Activated CD8-positive, alpha-beta memory T cell treated with anti-CD3 and anti-CD28 coated beads, Interleukin-2, amount 50 U/mL, for 1 hour (primary cell): ENCODE results near the gene TUBA3D.
"Not testable (repeated sequence)": the region's sequence is repeated elsewhere in the genome, so short reads cannot be mapped to it uniquely, and the experiment has no call there.

Experiments
- DNase-seq: peaks from one replicate; pipeline ENCODE4 v3.0.0-alpha.2; 2020; ENCODE audit errors: extremely low read depth

Gene TUBA3D

GRCh38 chr2:131475831-131476230 lies at the start of gene TUBA3D:
Gene TUBA3D (plus strand): TSS chr2:131476119. CDS start chr2:131476200, 81 bp downstream.
- DNase-seq, result no peak

GRCh38 chr2:131426727-131427126 lies 49.2 kb upstream of the TUBA3D start:
- no peak for DNase-seq

- no peak for DNase-seq
Measured at GRCh38 chr2:131431336-131431735, 44.6 kb upstream of the TUBA3D start.

GRCh38 chr2:131440742-131441468 lies 35.0 kb upstream of the TUBA3D start:
- DNase-seq, result not testable (repeated sequence)

- DNase-seq, result not testable (repeated sequence)
Measured at GRCh38 chr2:131444736-131445514, 31.0 kb upstream of the TUBA3D start.

GRCh38 chr2:131445515-131445797 lies 30.5 kb upstream of the TUBA3D start:
- DNase-seq, result not testable (repeated sequence)

GRCh38 chr2:131445896-131446295 lies 30.0 kb upstream of the TUBA3D start:
- DNase-seq, result no peak

- not testable (repeated sequence) for DNase-seq
Measured at GRCh38 chr2:131447981-131448380, 27.9 kb upstream of the TUBA3D start.

- DNase-seq, result not testable (repeated sequence)
Measured at GRCh38 chr2:131451265-131451949, 24.5 kb upstream of the TUBA3D start.

GRCh38 chr2:131454914-131455313 lies 21.0 kb upstream of the TUBA3D start:
- DNase-seq, result not testable (repeated sequence)

GRCh38 chr2:131467722-131468121 lies 8.2 kb upstream of the TUBA3D start:
- DNase-seq, result not testable (repeated sequence)

- not testable (repeated sequence) for DNase-seq
Measured at GRCh38 chr2:131470944-131471343, 5.0 kb upstream of the TUBA3D start.

GRCh38 chr2:131471624-131472023 lies 4.3 kb upstream of the TUBA3D start:
- DNase-seq, result not testable (repeated sequence)

- not testable (repeated sequence) for DNase-seq
Measured at GRCh38 chr2:131473266-131473665, 2.7 kb upstream of the TUBA3D start.

- not testable (repeated sequence) for DNase-seq
Measured at GRCh38 chr2:131476363-131476762, 444 bp downstream of the TUBA3D start.

- not testable (repeated sequence) for DNase-seq
Measured at GRCh38 chr2:131477227-131477626, 1.3 kb downstream of the TUBA3D start.

- not testable (repeated sequence) for DNase-seq
Measured at GRCh38 chr2:131478074-131478849, 2.3 kb downstream of the TUBA3D start.

- not testable (repeated sequence) for DNase-seq
Measured at GRCh38 chr2:131478850-131479461, 3.0 kb downstream of the TUBA3D start.

GRCh38 chr2:131480351-131480750 lies 4.4 kb downstream of the TUBA3D start:
- not testable (repeated sequence) for DNase-seq

GRCh38 chr2:131482506-131483155 lies 6.7 kb downstream of the TUBA3D start:
- DNase-seq, result not testable (repeated sequence)
